ENCODE results near the gene ZNF770. TPM values are rescaled to one million over a fixed set of nuclear protein-coding genes. Genes with fewer than 3 reads are reported as not detected.
"Not testable (repeated sequence)": the region's sequence is repeated elsewhere in the genome, so short reads cannot be mapped to it uniquely, and the experiment has no call there.

ZNF770 gene
- total RNA-seq, 4 donors from 2014 or later, result 20.9 to 27.4 (median 24.2) TPM

DNA sequence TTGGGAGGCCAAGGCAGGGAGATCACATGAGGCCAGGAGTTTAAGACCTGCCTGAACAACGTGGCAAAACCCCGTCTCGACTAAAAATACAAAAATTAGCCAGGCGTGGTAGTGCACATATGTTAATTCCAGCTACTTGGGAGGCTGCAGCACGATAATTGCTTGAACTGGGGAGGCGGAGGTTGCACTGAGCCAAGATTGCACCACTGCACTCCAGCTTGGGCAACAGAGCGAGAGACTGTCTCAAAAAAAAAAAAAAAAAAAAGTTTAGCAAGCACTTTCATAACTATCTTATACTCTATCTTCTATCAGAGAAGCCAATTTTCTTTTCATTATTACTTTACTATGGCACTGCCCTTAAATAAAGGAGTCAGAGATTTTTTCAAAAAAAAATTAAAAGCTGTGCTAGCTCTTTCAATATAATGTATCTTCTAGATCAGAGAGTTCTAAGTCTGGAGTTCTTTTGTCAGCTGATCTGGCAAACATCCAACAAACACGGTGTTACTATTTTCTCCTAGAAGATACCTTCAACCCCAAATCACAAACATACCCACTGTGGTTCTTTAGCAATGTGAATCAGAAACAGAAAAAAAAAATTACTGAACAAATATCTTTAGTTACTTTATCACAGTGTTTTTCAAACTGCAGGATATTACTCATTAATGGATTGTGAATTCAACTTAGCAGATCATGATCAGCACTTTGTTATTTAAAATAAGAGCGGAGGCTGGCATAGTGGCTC, 3.0 kb downstream of the ZNF770 start:
- Histone ChIP-seq H3K27me3 (no peaks in the 10 kb centered on the region), H3K27ac (peak overlapping the region in 1 of 4 donors; percentile 26), H3K4me3 (no peak overlapping the region), H3K9me3 (no peaks in the 10 kb centered on the region), H3K36me3 (peaks cover 0 to 35% of the 10 kb centered on the region in 2 donors), H3K4me1 (peaks cover 13 to 45% (median 21%) of the 10 kb centered on the region in 3 donors)
- ATAC-seq, result no peak
- TF ChIP-seq POLR2A (IDR thresholded peaks at IDR 0.05), result no peak
- no peak for TF ChIP-seq CTCF (IDR thresholded peaks at IDR 0.05)
- no peak for TF ChIP-seq EP300 (IDR thresholded peaks at IDR 0.05)
- no peak for TF ChIP-seq POLR2AphosphoS5 (IDR thresholded peaks at IDR 0.05)
- 68 to 69% methylated on average over 7 to 9 of the region's 9 CpGs for WGBS, 2 donors (ENCODE audit: low coverage in 1 of 2)

DNA sequence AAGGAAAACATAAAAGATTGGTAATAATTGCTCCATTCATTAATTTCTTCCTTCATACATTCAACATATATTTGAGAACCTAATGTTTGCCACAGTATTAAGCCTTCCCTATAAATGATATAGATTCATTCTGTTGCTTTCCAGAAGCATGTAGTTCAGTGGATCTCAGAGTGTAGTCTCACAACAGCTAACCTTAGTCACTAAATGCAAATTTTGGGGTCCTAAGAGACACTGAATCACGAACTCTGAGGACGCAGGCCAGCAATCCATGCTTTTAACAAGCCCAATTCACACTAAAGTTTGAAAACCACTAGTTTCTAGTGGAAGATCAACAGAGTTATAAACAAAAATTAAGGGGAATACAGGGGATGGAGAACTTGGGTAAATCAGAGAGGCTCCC, 11.3 kb downstream of the ZNF770 start:
- no peak for ATAC-seq
- Histone ChIP-seq H3K36me3 (peaks cover 0 to 8% of the 10 kb centered on the region in 2 donors), H3K27me3 (no peaks in the 10 kb centered on the region), H3K27ac (no peak overlapping the region), H3K4me3 (no peak overlapping the region), H3K9me3 (no peaks in the 10 kb centered on the region), H3K4me1 (no peaks in the 10 kb centered on the region)
- 65% methylated on average over 2 of the region's 2 CpGs; no CpG with 5 or more reads in 1 of the 2 donors for WGBS, 2 donors (ENCODE audit: low coverage in 1 of 2)
- no peak for TF ChIP-seq EP300 (IDR thresholded peaks at IDR 0.05)
- TF ChIP-seq POLR2A (IDR thresholded peaks at IDR 0.05), result no peak
- TF ChIP-seq POLR2AphosphoS5 (IDR thresholded peaks at IDR 0.05), result no peak
- no peak for TF ChIP-seq CTCF (IDR thresholded peaks at IDR 0.05)

DNA sequence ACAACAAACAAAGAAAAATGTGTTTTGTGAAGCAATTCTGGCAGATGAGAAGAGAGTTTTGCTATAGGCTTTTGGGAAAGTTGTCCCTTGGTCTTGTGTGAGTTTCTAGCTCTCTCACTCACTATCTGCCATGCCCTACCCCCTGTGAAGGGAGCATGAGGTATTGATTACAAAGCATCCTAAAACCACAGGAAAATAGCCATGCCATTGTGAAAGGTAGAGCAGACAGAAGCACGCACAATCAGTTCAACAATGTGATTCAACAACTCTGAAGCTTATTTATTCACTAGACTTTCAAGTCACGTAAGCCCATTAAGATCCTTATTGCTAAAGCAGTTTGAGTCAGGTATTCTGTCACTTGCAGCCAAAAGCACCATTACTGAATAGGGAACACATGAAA, 12.0 kb downstream of the ZNF770 start:
- H3K27ac ChIP-seq, result no peak overlapping the region
- TF ChIP-seq POLR2AphosphoS5 (IDR thresholded peaks at IDR 0.05) (no peak), POLR2A (IDR thresholded peaks at IDR 0.05) (no peak), EP300 (IDR thresholded peaks at IDR 0.05) (no peak), CTCF (IDR thresholded peaks at IDR 0.05) (no peak)
- H3K27me3 ChIP-seq, result no peaks in the 10 kb centered on the region
- H3K4me3 ChIP-seq, result no peak overlapping the region
- H3K36me3 ChIP-seq, result peaks cover 0 to 1% of the 10 kb centered on the region in 2 donors
- WGBS, 2 donors (ENCODE audit: low coverage in 1 of 2), result 96 to 100% methylated on average over 2 of the region's 2 CpGs
- H3K9me3 ChIP-seq, result no peaks in the 10 kb centered on the region
- H3K4me1 ChIP-seq, result no peaks in the 10 kb centered on the region
- ATAC-seq, result no peak

DNA sequence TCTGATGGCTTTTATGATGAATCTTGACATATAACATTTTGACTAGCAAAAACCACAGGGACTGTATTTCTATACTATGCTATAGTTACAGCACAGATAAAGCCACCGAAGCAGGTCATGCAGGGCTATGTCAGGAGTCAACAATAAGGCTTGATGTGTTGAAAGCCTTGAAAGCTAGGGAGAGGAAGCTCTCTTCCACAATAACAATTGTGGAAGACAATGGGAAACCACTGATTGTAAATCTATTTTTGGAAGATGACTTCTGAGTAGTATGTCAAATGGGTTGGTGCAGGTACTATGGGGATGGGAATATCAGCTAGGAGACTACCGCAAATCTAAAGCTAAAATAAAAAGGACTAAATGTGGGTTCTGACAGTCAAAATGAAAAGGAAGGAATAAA, 14.6 kb downstream of the ZNF770 start:
- 58 to 86% methylated on average over 2 of the region's 2 CpGs for WGBS, 2 donors (ENCODE audit: low coverage in 1 of 2)
- ATAC-seq, result no peak
- no peaks in the 10 kb centered on the region for H3K27me3 ChIP-seq

GRCh38 chr15:34970098-34970643, 17.9 kb downstream of the ZNF770 start:
- WGBS, 2 donors (ENCODE audit: low coverage in 1 of 2), result 45 to 65% methylated on average over 11 to 20 of the region's 21 CpGs

More for the DNA sequence above, 14.6 kb downstream of the ZNF770 start:
- Histone ChIP-seq H3K4me3 (no peak overlapping the region), H3K4me1 (peaks cover 2 to 11% (median 3%) of the 10 kb centered on the region in 3 donors), H3K9me3 (no peaks in the 10 kb centered on the region), H3K36me3 (no peaks in the 10 kb centered on the region), H3K27ac (no peak overlapping the region)
- no peak for TF ChIP-seq CTCF (IDR thresholded peaks at IDR 0.05)
- TF ChIP-seq POLR2A (IDR thresholded peaks at IDR 0.05), result no peak
- no peak for TF ChIP-seq POLR2AphosphoS5 (IDR thresholded peaks at IDR 0.05)
- TF ChIP-seq EP300 (IDR thresholded peaks at IDR 0.05), result no peak

More at GRCh38 chr15:34970098-34970643, 17.9 kb downstream of the ZNF770 start:
- not testable (repeated sequence) for H3K27me3 ChIP-seq, H3K9me3 ChIP-seq, H3K36me3 ChIP-seq, ATAC-seq
- Histone ChIP-seq H3K4me1 (peaks cover 4 to 44% (median 19%) of the 10 kb centered on the region in 3 donors), H3K27ac (peak overlapping the region in 3 of 4 donors; percentile 87 to 88 (median 87)), H3K4me3 (peak overlapping the region; percentile 65 to 85)
